ELR (cell line): ENCODE data around the gene C14orf93.

Source experiments
- DNase-seq: peaks from one replicate; pipeline ENCODE4 v3.0.0-alpha.2; 2015; ENCODE audit warnings: low read depth

C14orf93 gene

GRCh38 chr14:23045419-23046357 is 35.7 kb upstream of the C14orf93 start:
- DNase-seq, result peak; percentile 54

- no peak for DNase-seq
Observed at GRCh38 chr14:23044840-23045239, 34.9 kb upstream of the C14orf93 start.

GRCh38 chr14:23043754-23044153 is 33.8 kb upstream of the C14orf93 start:
- no peak for DNase-seq

- DNase-seq, result no peak
Observed at GRCh38 chr14:23043145-23043544, 33.2 kb upstream of the C14orf93 start.

- DNase-seq, result no peak
Observed at GRCh38 chr14:23042162-23042965, 32.4 kb upstream of the C14orf93 start, which contains the start of gene PSMB11. TSS of gene PSMB11 (plus strand) at chr14:23042212. CDS start at chr14:23042226, 14 bp downstream.

- DNase-seq, result peak; percentile 89
Observed at GRCh38 chr14:23041729-23042128, 31.8 kb upstream of the C14orf93 start.

GRCh38 chr14:23040100-23040499 is 30.2 kb upstream of the C14orf93 start:
- no peak for DNase-seq

- no peak for DNase-seq
Observed at GRCh38 chr14:23035303-23036144, 25.6 kb upstream of the C14orf93 start.

GRCh38 chr14:23034498-23035302 is 24.8 kb upstream of the C14orf93 start, which contains the start of gene PSMB5:
TSS of gene PSMB5 (minus strand) at chr14:23034900. CDS start at chr14:23034881, 19 bp downstream.
- peak; percentile 97 for DNase-seq

GRCh38 chr14:23033801-23034497 is 24.0 kb upstream of the C14orf93 start:
- DNase-seq, result no peak

GRCh38 chr14:23033251-23033727 is 23.3 kb upstream of the C14orf93 start:
- no peak for DNase-seq

GRCh38 chr14:23030936-23031335 is 21.0 kb upstream of the C14orf93 start:
- peak; percentile 56 for DNase-seq

GRCh38 chr14:23028799-23029198 is 18.9 kb upstream of the C14orf93 start:
- DNase-seq, result peak; percentile 15

GRCh38 chr14:23025151-23025814 is 15.3 kb upstream of the C14orf93 start:
- no peak for DNase-seq

- DNase-seq, result no peak
Observed at GRCh38 chr14:23024612-23025075, 14.7 kb upstream of the C14orf93 start.

- DNase-seq, result no peak
Observed at GRCh38 chr14:23023795-23024152, 13.8 kb upstream of the C14orf93 start.

- DNase-seq, result no peak
Observed at GRCh38 chr14:23023022-23023794, 13.3 kb upstream of the C14orf93 start.

GRCh38 chr14:23021889-23022442 is 12.0 kb upstream of the C14orf93 start:
- no peak for DNase-seq
